GM23338 (cell line): ENCODE data around the gene IGF1R. TPM values are rescaled to one million over a fixed set of nuclear protein-coding genes. Genes with fewer than 3 reads are reported as not detected.
A peak's percentile ranks its signal among the peaks of the same experiment; 100 is the strongest.

ENCODE experiments used
- ATAC-seq: fragments of 200-7000 bp; cut with Tn5 transposase; 3 replicates; pipeline ENCODE4 v1.9.1; 2020
- DNase-seq: peaks from one replicate; pipeline ENCODE4 v3.0.0-alpha.2; 2015; ENCODE audit warnings: low spot score
- H2AFZ ChIP-seq: fragments of 200-600 bp; sonication (generic); 2 replicates; pipeline ENCODE4 v1.8.0; 2016; ENCODE audit warnings: antibody characterized with exemption, mild to moderate bottlenecking, moderate library complexity
- H3F3A ChIP-seq: fragments of 200-600 bp; sonication (generic); replicated peaks from 2 replicates; pipeline ENCODE4 v1.8.0; 2017; ENCODE audit warnings: antibody characterized with exemption, mixed run types, low read depth
- H3K27ac ChIP-seq: fragments of 200-600 bp; sonication (generic); 2 replicates; pipeline ENCODE4 v1.6.1; 2016; ENCODE audit warnings: low read depth
- H3K27me3 ChIP-seq: fragments of 200-600 bp; sonication (generic); 2 replicates; pipeline ENCODE4 v1.8.0; 2016; ENCODE audit warnings: mild to moderate bottlenecking, mixed run types, moderate library complexity; ENCODE audit not compliant: insufficient read depth
- H3K36me3 ChIP-seq: fragments of 200-600 bp; sonication (generic); 2 replicates; pipeline ENCODE4 v1.8.0; 2016; ENCODE audit warnings: mild to moderate bottlenecking; ENCODE audit not compliant: insufficient read depth
- H3K4me1 ChIP-seq: fragments of 200-600 bp; sonication (generic); 2 replicates; pipeline ENCODE4 v1.8.0; 2016; ENCODE audit warnings: mild to moderate bottlenecking, moderate library complexity; ENCODE audit not compliant: insufficient read depth
- H3K4me2 ChIP-seq: fragments of 200-600 bp; sonication (generic); 2 replicates; pipeline ENCODE4 v1.7.1; 2017; ENCODE audit warnings: mixed run types
- H3K4me3 ChIP-seq: fragments of 200-600 bp; sonication (generic); 2 replicates; pipeline ENCODE4 v1.6.1; 2016; ENCODE audit warnings: mixed run types
- H3K79me2 ChIP-seq: fragments of 200-600 bp; sonication (generic); replicated peaks from 2 replicates; pipeline ENCODE4 v1.8.0; 2017; ENCODE audit warnings: mild to moderate bottlenecking; ENCODE audit not compliant: insufficient read depth
- H3K9me2 ChIP-seq: fragments of 200-600 bp; sonication (generic); 2 replicates; pipeline ENCODE4 v1.8.0; 2017; ENCODE audit not compliant: insufficient read depth
- H4K20me1 ChIP-seq: fragments of 200-600 bp; sonication (generic); replicated peaks from 2 replicates; pipeline ENCODE4 v1.8.0; 2017; ENCODE audit warnings: mild to moderate bottlenecking; ENCODE audit not compliant: insufficient read depth
- H3K27ac Mint-ChIP-seq: 2 replicates; pipeline ENCODE4 v1.8.0; 2020; ENCODE audit warnings: inconsistent platforms, mild to moderate bottlenecking, moderate library complexity, mixed read lengths
- H3K27me3 Mint-ChIP-seq: 3 replicates; pipeline ENCODE4 v1.8.0; 2022; ENCODE audit warnings: low read depth, mild to moderate bottlenecking, moderate library complexity, mixed read lengths, inconsistent platforms; ENCODE audit not compliant: insufficient read depth, poor library complexity
- H3K36me3 Mint-ChIP-seq: 3 replicates; pipeline ENCODE4 v1.8.0; 2021; ENCODE audit warnings: low read depth, mild to moderate bottlenecking, inconsistent platforms, moderate library complexity, mixed read lengths
- H3K4me1 Mint-ChIP-seq: 3 replicates; pipeline ENCODE4 v1.8.0; 2020; ENCODE audit warnings: mild to moderate bottlenecking, inconsistent platforms, mixed read lengths
- H3K4me3 Mint-ChIP-seq: 3 replicates; pipeline ENCODE4 v1.8.0; 2021; ENCODE audit warnings: moderate library complexity, mild to moderate bottlenecking, inconsistent platforms, mixed read lengths
- H3K9me3 Mint-ChIP-seq: 3 replicates; pipeline ENCODE4 v1.8.0; 2020; ENCODE audit warnings: moderate library complexity, mild to moderate bottlenecking, inconsistent platforms, mixed read lengths
- CREB1 ChIP-seq: fragments of 250-450 bp; sonication (Bioruptor Pico); IDR thresholded peaks from 2 replicates; pipeline ENCODE4 v1.5.0; 2020; ENCODE audit warnings: low read depth, mild to moderate bottlenecking, moderate library complexity
- ETS1 ChIP-seq: IDR thresholded peaks from 2 replicates; pipeline ENCODE4 v1.6.1; 2016; ENCODE audit warnings: antibody characterized with exemption
- EZH2phosphoT487 ChIP-seq: fragments of 200-600 bp; sonication (generic); IDR thresholded peaks from one replicate; pipeline ENCODE4 v1.8.1; 2018; ENCODE audit warnings: antibody characterized with exemption; ENCODE audit not compliant: unreplicated experiment
- JUNB ChIP-seq: IDR thresholded peaks from one replicate; pipeline ENCODE4 v1.6.1; 2016; ENCODE audit warnings: antibody characterized with exemption; ENCODE audit not compliant: unreplicated experiment
- NANOG ChIP-seq: IDR thresholded peaks from 2 replicates; pipeline ENCODE4 v1.6.1; 2016; ENCODE audit warnings: antibody characterized with exemption, borderline replicate concordance
- POLR2AphosphoS5 ChIP-seq: IDR thresholded peaks from 2 replicates; pipeline ENCODE4 v1.6.1; 2016; ENCODE audit warnings: antibody characterized with exemption, low read depth
- REST ChIP-seq: IDR thresholded peaks from one replicate; pipeline ENCODE4 v1.6.1; 2018; ENCODE audit warnings: antibody characterized with exemption; ENCODE audit not compliant: unreplicated experiment
- STAT1 ChIP-seq: IDR thresholded peaks from one replicate; pipeline ENCODE4 v1.6.1; 2016; ENCODE audit warnings: antibody characterized with exemption; ENCODE audit not compliant: unreplicated experiment
- ZNF331 ChIP-seq: fragments of 250-450 bp; sonication (Bioruptor Pico); IDR thresholded peaks from 2 replicates; pipeline ENCODE4 v1.5.0; 2020; ENCODE audit warnings: low read depth, mild to moderate bottlenecking, moderate library complexity
- ZNF462 ChIP-seq: fragments of 250-450 bp; sonication (Bioruptor Pico); IDR thresholded peaks from 2 replicates; pipeline ENCODE4 v1.5.0; 2020; ENCODE audit warnings: mild to moderate bottlenecking, moderate library complexity
- polyA plus RNA-seq: library from polyadenylated mRNA; unstranded; fragments of >200 nt; fragmentation: Nextera tagmentation; extraction: Ambion mirVana; gene quantifications from 2 replicates; pipeline ENCODE4 v1.2.1, GENCODE V29; 2016
- total RNA-seq: library from RNA; depleted of rRNA; stranded (reverse); fragments of >200 nt; shearing (Covaris generic); gene quantifications from 2 replicates; pipeline ENCODE4 v1.2.3, GENCODE V29; 2014

The IGF1R gene
- total and polyA plus RNA-seq, 2 experiments from 2014 or later, result 20.4 to 92.2 TPM

- TF ChIP-seq ZNF462 (CRISPR knock-in tag) (no peak), NANOG (no peak), EZH2phosphoT487 (no peak), REST (no peak), POLR2AphosphoS5 (no peak)
Measured at GRCh38 chr15:98927996-98928395, 279.7 kb downstream of the IGF1R start (continued).

- Mint-ChIP-seq H3K4me3 (no peak overlapping the region), H3K4me1 (no peaks in the 10 kb centered on the region), H3K9me3 (no peaks in the 10 kb centered on the region), H3K36me3 (peaks cover 62% of the 10 kb centered on the region), H3K27me3 (peaks cover 9% of the 10 kb centered on the region), H3K27ac (peak overlapping the region; percentile 37; the same call in 1 of the 2 replicates)
- H3K27me3 ChIP-seq, result no peaks in the 10 kb centered on the region
- H3K79me2 ChIP-seq, result no peaks in the 10 kb centered on the region; the same call in 1 of the 2 replicates
- H3K4me1 ChIP-seq, result no peaks in the 10 kb centered on the region
- ATAC-seq (no peak), DNase-seq (no peak)
- no peaks in the 10 kb centered on the region for H3K9me2 ChIP-seq
- H3K4me2 ChIP-seq, result no peak overlapping the region
- no peaks in the 10 kb centered on the region for H4K20me1 ChIP-seq
- H3K4me3 ChIP-seq, result no peak overlapping the region
- H2AFZ ChIP-seq, result no peak overlapping the region
- H3F3A ChIP-seq, result no peaks in the 10 kb centered on the region
- H3K36me3 ChIP-seq, result peaks cover 31% of the 10 kb centered on the region
- no peak overlapping the region for H3K27ac ChIP-seq
- TF ChIP-seq REST, result no peak
- no peak for TF ChIP-seq JUNB
- TF ChIP-seq CREB1, result no peak
- TF ChIP-seq STAT1, result no peak
- no peak for TF ChIP-seq ZNF331
- TF ChIP-seq POLR2AphosphoS5, result no peak
- TF ChIP-seq ETS1, result no peak
- no peak for TF ChIP-seq NANOG
Measured at GRCh38 chr15:98930576-98930975, 282.2 kb downstream of the IGF1R start.
